Hepatocyte (in vitro differentiated cells): ENCODE data around the gene TYSND1.

Experiments used
- EZH2 ChIP-seq: fragments of 200-600 bp; sonication (generic); IDR thresholded peaks from 2 replicates; pipeline ENCODE4 v1.6.1; 2016; ENCODE audit warnings: antibody characterized with exemption, mild to moderate bottlenecking, borderline replicate concordance
- TF ChIP-seq, protein P1 (sequence below): fragments of 200-600 bp; sonication (generic); IDR thresholded peaks from 2 replicates; pipeline ENCODE4 v1.5.1; 2016; ENCODE audit warnings: antibody characterized with exemption, mild to moderate bottlenecking; ENCODE audit not compliant: poor library complexity

DNA sequence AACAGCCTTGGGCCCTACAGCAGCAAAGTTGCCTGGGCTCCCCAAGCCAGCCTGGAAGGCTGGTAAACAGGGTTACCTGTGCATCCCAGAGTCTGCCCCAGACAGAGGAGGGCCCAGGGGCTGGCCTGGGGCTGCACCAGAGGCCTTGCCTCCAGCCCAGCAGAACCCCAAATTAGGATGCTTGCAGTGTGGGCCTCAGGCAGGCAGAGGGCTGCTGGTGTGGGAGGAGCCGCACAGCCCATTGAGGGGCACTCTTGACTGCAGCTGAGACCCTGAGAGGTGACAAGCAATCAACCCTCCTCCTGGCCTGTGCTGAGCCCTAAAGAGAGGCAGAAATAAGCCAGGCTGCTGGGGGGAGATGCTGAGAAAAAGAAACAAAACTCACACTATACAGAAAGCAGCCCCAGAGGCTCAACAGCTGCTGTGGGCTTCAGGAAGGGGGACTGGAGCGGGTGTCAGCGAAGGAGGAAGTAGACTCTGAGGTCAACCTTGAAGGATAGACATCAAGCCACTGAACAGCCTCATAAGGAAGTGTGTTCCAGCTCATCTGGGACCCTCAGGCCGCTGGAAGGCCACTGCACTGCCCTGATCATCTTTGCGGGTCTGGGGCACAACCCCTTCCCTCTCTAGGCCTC, 20.5 kb downstream of the TYSND1 start:
- TF ChIP-seq, protein P1, sequence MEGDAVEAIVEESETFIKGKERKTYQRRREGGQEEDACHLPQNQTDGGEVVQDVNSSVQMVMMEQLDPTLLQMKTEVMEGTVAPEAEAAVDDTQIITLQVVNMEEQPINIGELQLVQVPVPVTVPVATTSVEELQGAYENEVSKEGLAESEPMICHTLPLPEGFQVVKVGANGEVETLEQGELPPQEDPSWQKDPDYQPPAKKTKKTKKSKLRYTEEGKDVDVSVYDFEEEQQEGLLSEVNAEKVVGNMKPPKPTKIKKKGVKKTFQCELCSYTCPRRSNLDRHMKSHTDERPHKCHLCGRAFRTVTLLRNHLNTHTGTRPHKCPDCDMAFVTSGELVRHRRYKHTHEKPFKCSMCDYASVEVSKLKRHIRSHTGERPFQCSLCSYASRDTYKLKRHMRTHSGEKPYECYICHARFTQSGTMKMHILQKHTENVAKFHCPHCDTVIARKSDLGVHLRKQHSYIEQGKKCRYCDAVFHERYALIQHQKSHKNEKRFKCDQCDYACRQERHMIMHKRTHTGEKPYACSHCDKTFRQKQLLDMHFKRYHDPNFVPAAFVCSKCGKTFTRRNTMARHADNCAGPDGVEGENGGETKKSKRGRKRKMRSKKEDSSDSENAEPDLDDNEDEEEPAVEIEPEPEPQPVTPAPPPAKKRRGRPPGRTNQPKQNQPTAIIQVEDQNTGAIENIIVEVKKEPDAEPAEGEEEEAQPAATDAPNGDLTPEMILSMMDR, result no peak
- no peak for TF ChIP-seq EZH2
